ENCODE data around the gene ABCC1.

DNA sequence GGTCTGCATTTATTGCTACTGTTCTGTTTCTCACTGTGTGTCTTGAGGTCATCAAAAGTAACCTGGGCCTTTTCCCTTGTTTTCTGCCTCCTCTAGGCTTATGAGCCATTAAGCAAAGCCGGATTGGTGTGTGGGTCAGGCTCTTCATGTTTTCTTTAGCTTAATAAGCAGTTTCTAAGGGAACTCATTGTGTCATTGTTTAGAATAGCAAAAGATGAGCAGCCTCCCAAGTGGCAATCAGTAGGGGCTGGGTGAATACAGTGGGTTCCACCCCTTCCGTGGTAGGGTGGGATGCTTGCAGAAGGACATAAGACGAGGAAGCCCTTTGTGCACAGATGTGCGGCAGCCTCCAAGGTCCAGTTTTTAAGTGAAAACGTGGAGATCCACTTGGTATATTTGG, 34.5 kb downstream of the ABCC1 start:
- TF ChIP-seq, protein P1, sequence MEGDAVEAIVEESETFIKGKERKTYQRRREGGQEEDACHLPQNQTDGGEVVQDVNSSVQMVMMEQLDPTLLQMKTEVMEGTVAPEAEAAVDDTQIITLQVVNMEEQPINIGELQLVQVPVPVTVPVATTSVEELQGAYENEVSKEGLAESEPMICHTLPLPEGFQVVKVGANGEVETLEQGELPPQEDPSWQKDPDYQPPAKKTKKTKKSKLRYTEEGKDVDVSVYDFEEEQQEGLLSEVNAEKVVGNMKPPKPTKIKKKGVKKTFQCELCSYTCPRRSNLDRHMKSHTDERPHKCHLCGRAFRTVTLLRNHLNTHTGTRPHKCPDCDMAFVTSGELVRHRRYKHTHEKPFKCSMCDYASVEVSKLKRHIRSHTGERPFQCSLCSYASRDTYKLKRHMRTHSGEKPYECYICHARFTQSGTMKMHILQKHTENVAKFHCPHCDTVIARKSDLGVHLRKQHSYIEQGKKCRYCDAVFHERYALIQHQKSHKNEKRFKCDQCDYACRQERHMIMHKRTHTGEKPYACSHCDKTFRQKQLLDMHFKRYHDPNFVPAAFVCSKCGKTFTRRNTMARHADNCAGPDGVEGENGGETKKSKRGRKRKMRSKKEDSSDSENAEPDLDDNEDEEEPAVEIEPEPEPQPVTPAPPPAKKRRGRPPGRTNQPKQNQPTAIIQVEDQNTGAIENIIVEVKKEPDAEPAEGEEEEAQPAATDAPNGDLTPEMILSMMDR (IDR thresholded peaks at IDR 0.05) = no peak
- TF ChIP-seq POLR2A (IDR thresholded peaks at IDR 0.05) = no peak

Measured in adrenal gland (tissue), 5 donors.